Type B pancreatic cell (in vitro differentiated cells): ENCODE measurements around the gene SPATA24. TPM values are rescaled to one million over a fixed set of nuclear protein-coding genes. Genes with fewer than 3 reads are reported as not detected.

Experiments used
- DNase-seq: peaks from one replicate; pipeline ENCODE4 v3.0.0; 2021; ENCODE audit warnings: mixed read lengths; ENCODE audit not compliant: unreplicated experiment; ENCODE audit errors: extremely low spot score
- H3K27ac Mint-ChIP-seq: 2 replicates; pipeline ENCODE4 v1.8.0; 2021; ENCODE audit warnings: mild to moderate bottlenecking, mixed read lengths
- H3K27me3 Mint-ChIP-seq: 2 replicates; pipeline ENCODE4 v1.8.0; 2021; ENCODE audit warnings: mixed read lengths
- H3K36me3 Mint-ChIP-seq: 2 replicates; pipeline ENCODE4 v1.8.0; 2021; ENCODE audit warnings: mixed read lengths
- H3K4me1 Mint-ChIP-seq: one replicate; pipeline ENCODE4 v1.8.0; 2021; ENCODE audit warnings: mixed read lengths; ENCODE audit not compliant: unreplicated experiment
- H3K4me3 Mint-ChIP-seq: 2 replicates; pipeline ENCODE4 v1.8.0; 2021; ENCODE audit warnings: mild to moderate bottlenecking, mixed read lengths
- H3K9me3 Mint-ChIP-seq: 2 replicates; pipeline ENCODE4 v1.8.0; 2021; ENCODE audit warnings: mixed read lengths
- total RNA-seq: library from RNA; stranded (reverse); gene quantifications from 2 replicates; pipeline ENCODE4 v1.2.1, GENCODE V29; 2021; ENCODE audit warnings: low replicate concordance
- TF ChIP-seq, protein P1 (sequence below): fragments of 200-600 bp; sonication (generic); conservative IDR thresholded peaks from 2 replicates; pipeline ENCODE4 v1.5.0; 2021; ENCODE audit warnings: antibody characterized with exemption, mild to moderate bottlenecking

Gene SPATA24
- total RNA-seq, 1 donor from 2014 or later = 7.1 TPM

DNA sequence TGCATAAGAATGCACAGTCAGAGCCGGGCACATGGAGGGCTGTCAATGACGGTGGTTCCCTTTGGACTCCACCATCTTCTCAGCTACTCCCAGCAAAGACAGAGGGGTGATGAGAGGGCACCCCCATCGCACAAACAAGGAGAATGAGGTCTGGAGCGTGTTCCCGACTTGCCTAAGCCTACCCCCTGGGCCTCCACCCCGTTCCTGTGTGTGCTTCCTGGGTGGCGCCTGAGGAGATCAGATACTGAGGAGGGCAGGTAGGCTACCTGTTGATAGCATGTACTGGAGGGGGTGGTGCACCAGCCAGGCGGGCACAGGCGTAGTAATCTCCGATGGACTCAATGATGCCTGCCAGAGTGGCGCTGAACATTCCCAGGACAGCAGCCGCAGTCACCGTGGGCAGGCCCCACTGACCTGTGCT, 24.9 kb downstream of the SPATA24 start:
- Mint-ChIP-seq H3K27me3 (no peaks in the 10 kb centered on the region), H3K36me3 (no peaks in the 10 kb centered on the region), H3K4me3 (no peak overlapping the region), H3K4me1 (peaks cover 7% of the 10 kb centered on the region), H3K9me3 (no peaks in the 10 kb centered on the region), H3K27ac (no peak overlapping the region)
- DNase-seq = no peak
- TF ChIP-seq, protein P1, sequence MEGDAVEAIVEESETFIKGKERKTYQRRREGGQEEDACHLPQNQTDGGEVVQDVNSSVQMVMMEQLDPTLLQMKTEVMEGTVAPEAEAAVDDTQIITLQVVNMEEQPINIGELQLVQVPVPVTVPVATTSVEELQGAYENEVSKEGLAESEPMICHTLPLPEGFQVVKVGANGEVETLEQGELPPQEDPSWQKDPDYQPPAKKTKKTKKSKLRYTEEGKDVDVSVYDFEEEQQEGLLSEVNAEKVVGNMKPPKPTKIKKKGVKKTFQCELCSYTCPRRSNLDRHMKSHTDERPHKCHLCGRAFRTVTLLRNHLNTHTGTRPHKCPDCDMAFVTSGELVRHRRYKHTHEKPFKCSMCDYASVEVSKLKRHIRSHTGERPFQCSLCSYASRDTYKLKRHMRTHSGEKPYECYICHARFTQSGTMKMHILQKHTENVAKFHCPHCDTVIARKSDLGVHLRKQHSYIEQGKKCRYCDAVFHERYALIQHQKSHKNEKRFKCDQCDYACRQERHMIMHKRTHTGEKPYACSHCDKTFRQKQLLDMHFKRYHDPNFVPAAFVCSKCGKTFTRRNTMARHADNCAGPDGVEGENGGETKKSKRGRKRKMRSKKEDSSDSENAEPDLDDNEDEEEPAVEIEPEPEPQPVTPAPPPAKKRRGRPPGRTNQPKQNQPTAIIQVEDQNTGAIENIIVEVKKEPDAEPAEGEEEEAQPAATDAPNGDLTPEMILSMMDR = no peak

DNA sequence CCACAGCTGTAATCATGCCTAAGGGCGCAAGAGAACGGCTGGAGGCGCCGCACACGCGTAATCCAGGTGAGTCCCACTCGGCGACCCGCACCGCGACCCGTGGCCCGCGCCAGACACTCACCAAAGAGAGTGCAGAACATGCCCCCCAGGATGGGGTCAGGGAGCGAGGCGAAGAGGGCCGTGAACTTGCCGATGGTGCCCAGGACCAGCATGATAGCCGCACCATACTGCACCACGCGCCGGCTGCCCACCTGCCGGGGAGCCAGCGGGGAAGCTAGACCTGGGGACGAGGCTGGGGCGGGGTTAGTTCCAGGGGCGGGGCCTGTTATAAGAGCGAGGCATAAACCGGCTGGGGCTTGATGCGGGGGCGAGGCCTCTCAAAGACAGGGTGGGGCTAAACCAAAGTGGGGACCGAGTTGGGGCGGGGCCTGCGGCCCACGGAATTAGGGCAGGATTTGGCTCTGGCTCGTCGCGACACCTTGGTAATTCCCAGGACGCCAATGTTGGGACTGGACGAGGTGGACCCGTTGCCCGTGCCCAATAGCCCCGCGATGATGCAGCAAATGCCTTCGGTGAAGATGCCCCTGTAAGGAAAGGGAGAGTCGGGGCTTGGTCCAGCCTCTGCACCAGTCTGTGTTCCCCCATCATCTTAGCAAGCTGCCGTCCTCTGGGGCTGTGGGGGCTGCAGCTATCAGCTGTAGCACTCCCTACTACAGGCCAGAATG, 25.6 kb downstream of the SPATA24 start:
- no peak overlapping the region for H3K27ac Mint-ChIP-seq
- H3K4me3 Mint-ChIP-seq = no peak overlapping the region

DNA sequence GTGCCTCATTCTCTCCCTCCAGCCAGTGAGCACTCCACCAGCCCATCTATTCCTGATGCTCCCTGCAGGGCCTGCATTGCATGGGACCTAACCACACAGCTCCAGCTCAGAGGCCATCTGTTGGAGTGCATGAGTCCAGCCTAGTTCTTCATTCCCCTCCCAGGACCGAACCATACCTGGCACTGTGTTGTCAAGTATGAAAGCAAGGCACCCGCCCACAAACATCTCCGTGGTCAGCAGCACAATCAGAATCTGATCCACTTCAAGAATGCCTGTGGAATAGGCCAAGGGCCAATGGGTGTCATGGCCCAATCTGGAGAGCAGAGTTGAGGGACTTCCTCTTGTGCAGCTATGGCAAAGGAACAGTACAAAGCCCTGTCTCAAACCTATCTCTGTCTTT, 26.7 kb downstream of the SPATA24 start:
- Mint-ChIP-seq H3K4me3 (no peak overlapping the region), H3K4me1 (no peaks in the 10 kb centered on the region), H3K36me3 (peaks cover 7% of the 10 kb centered on the region), H3K9me3 (no peaks in the 10 kb centered on the region), H3K27ac (no peak overlapping the region), H3K27me3 (no peaks in the 10 kb centered on the region)
- DNase-seq = no peak
- TF ChIP-seq, protein P1 = no peak

More for the DNA sequence above, 25.6 kb downstream of the SPATA24 start:
- no peak for DNase-seq
- TF ChIP-seq, protein P1 = no peak
- H3K9me3 Mint-ChIP-seq = no peaks in the 10 kb centered on the region
- H3K4me1 Mint-ChIP-seq = peaks cover 2% of the 10 kb centered on the region
- peaks cover 3% of the 10 kb centered on the region for H3K36me3 Mint-ChIP-seq
- no peaks in the 10 kb centered on the region for H3K27me3 Mint-ChIP-seq

DNA sequence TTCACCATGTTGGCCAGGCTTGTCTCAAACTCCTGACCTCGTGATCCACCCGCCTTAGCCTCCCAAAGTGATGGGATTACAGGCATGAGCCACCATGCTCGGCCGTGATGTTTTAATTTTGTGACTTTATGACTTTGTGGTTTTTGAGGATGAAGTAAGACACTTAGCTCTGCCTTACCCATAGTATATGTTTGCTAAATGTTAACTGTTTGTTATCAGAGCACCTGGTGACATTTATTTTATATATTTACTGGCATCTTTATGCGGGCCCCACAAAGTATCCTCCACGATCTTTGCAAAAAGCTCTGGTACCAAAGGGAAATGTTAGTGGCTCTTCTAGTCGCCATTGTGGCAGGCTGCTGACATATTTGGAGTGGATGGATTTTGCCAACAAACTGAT, 27.5 kb downstream of the SPATA24 start:
- H3K36me3 Mint-ChIP-seq = peaks cover 13% of the 10 kb centered on the region
- TF ChIP-seq, protein P1 = no peak
- H3K4me3 Mint-ChIP-seq = no peak overlapping the region
- H3K4me1 Mint-ChIP-seq = no peaks in the 10 kb centered on the region
- H3K9me3 Mint-ChIP-seq = no peaks in the 10 kb centered on the region
- no peaks in the 10 kb centered on the region for H3K27me3 Mint-ChIP-seq
- no peak overlapping the region for H3K27ac Mint-ChIP-seq
- no peak for DNase-seq

DNA sequence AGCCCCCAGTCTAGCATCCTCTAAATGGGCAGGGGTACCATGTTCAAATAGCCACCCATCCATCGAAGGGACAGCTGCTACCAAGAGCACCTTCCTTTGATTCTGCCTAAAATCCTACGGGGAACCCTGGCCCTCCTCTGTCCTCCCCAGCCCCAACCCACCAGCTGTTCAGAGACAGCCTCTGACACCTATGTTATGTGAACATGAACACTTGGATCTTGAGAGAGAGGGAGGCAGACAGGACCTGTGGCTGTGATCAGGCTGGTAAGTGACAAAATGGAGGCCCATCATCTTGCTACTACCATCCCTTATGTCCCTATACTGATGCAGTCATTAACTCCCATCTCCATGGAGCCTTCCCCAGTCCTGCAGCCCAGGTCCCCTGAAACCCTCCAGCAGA, 29.0 kb downstream of the SPATA24 start:
- peak; percentile 32 for DNase-seq
- H3K27ac Mint-ChIP-seq = no peak overlapping the region
- no peaks in the 10 kb centered on the region for H3K4me1 Mint-ChIP-seq
- H3K4me3 Mint-ChIP-seq = no peak overlapping the region
- H3K27me3 Mint-ChIP-seq = no peaks in the 10 kb centered on the region
- H3K9me3 Mint-ChIP-seq = no peaks in the 10 kb centered on the region
- peaks cover 16% of the 10 kb centered on the region for H3K36me3 Mint-ChIP-seq
- TF ChIP-seq, protein P1 = no peak
